ENCODE data around the gene FRMD6.
A peak's percentile ranks its signal among the peaks of the same experiment; 100 is the strongest.
"Not testable (repeated sequence)": the region's sequence is repeated elsewhere in the genome, so short reads cannot be mapped to it uniquely, and the experiment has no call there.

FRMD6 gene

GRCh38 chr14:51727526-51727925, 75.8 kb downstream of the FRMD6 start:
- no peak for DNase-seq

- no peak for DNase-seq
Observed at GRCh38 chr14:51730098-51730497, 78.4 kb downstream of the FRMD6 start.

- no peak for DNase-seq
Observed at GRCh38 chr14:51730684-51731083, 79.0 kb downstream of the FRMD6 start.

GRCh38 chr14:51732494-51733112, 80.9 kb downstream of the FRMD6 start:
- DNase-seq = no peak

GRCh38 chr14:51733147-51733546, 81.4 kb downstream of the FRMD6 start:
- no peak for DNase-seq

- no peak for DNase-seq
Observed at GRCh38 chr14:51735851-51736250, 84.1 kb downstream of the FRMD6 start.

GRCh38 chr14:51738754-51739153, 87.0 kb downstream of the FRMD6 start:
- no peak for DNase-seq

GRCh38 chr14:51743588-51744000, 91.9 kb downstream of the FRMD6 start:
- DNase-seq = no peak

- no peak for DNase-seq
Observed at GRCh38 chr14:51744372-51745130, 92.8 kb downstream of the FRMD6 start.

- DNase-seq = not testable (repeated sequence)
Observed at GRCh38 chr14:51746823-51747222, 95.1 kb downstream of the FRMD6 start.

- no peak for DNase-seq
Observed at GRCh38 chr14:51750542-51750941, 98.8 kb downstream of the FRMD6 start.

GRCh38 chr14:51751611-51752345, 100.1 kb downstream of the FRMD6 start:
- not testable (repeated sequence) for DNase-seq

- not testable (repeated sequence) for DNase-seq
Observed at GRCh38 chr14:51757756-51758155, 106.0 kb downstream of the FRMD6 start.

GRCh38 chr14:51759950-51760349, 108.2 kb downstream of the FRMD6 start:
- DNase-seq = no peak

- not testable (repeated sequence) for DNase-seq
Observed at GRCh38 chr14:51765726-51766125, 114.0 kb downstream of the FRMD6 start.

GRCh38 chr14:51766586-51766985, 114.9 kb downstream of the FRMD6 start:
- DNase-seq = not testable (repeated sequence)

- not testable (repeated sequence) for DNase-seq
Observed at GRCh38 chr14:51769261-51769660, 117.6 kb downstream of the FRMD6 start.

- no peak for DNase-seq
Observed at GRCh38 chr14:51774209-51774608, 122.5 kb downstream of the FRMD6 start.

- DNase-seq = peak; percentile 17
Observed at GRCh38 chr14:51776102-51776894, 124.6 kb downstream of the FRMD6 start.

GRCh38 chr14:51780006-51780692, 128.4 kb downstream of the FRMD6 start:
- peak; percentile 73 for DNase-seq

Data from activated naive CD4-positive, alpha-beta T cell treated with Interleukin-2 at 50 U/mL for 16 hours (primary cell).